ENCODE measurements around the gene LOXL4. TPM values are rescaled to one million over a fixed set of nuclear protein-coding genes. Genes with fewer than 3 reads are reported as not detected.

Gene LOXL4
- total and polyA plus RNA-seq, 4 experiments from 2014 or later: 0.10 TPM; not detected in 3

GRCh38 chr10:98269435-98269912 is 1.5 kb upstream of the LOXL4 start:
- Mint-ChIP-seq H3K27ac (peak overlapping the region in 1 of 7 donors; percentile 55), H3K36me3 (peaks cover 0 to 3% of the 10 kb centered on the region in 2 donors), H3K27me3 (peaks cover 38 to 39% of the 10 kb centered on the region in 2 donors), H3K4me1 (peaks cover 0 to 8% (median 3%) of the 10 kb centered on the region in 4 donors), H3K4me3 (peak overlapping the region in 2 of 8 donors; percentile 31 to 75), H3K9me3 (no peaks in the 10 kb centered on the region)
- no peak overlapping the region for H3K4me3 ChIP-seq (ENCODE audit: low read length in 2 of 2)
- intact Hi-C loops (cut with micrococcal nuclease): no loop called here
- ChIA-PET CTCF (ENCODE audit: partially characterized antibody) (no interaction called here), POLR2A (ENCODE audit: partially characterized antibody) (no interaction called here)
- H3K27ac ChIP-seq (ENCODE audit: low read depth, low read length): no peak overlapping the region
- no peaks in the 10 kb centered on the region for H3K9me3 ChIP-seq (ENCODE audit: control insufficient read depth in 1 of 2, low read length in 2 of 2)
- peaks cover 12% of the 10 kb centered on the region for H3K27me3 ChIP-seq (ENCODE audit: insufficient read depth, low read length)
- H3K36me3 ChIP-seq (ENCODE audit: insufficient read depth, low read length): no peaks in the 10 kb centered on the region
- no peaks in the 10 kb centered on the region for H3K4me1 ChIP-seq (ENCODE audit: insufficient read depth, low read length)
- no peak for DNase-seq

DNA sequence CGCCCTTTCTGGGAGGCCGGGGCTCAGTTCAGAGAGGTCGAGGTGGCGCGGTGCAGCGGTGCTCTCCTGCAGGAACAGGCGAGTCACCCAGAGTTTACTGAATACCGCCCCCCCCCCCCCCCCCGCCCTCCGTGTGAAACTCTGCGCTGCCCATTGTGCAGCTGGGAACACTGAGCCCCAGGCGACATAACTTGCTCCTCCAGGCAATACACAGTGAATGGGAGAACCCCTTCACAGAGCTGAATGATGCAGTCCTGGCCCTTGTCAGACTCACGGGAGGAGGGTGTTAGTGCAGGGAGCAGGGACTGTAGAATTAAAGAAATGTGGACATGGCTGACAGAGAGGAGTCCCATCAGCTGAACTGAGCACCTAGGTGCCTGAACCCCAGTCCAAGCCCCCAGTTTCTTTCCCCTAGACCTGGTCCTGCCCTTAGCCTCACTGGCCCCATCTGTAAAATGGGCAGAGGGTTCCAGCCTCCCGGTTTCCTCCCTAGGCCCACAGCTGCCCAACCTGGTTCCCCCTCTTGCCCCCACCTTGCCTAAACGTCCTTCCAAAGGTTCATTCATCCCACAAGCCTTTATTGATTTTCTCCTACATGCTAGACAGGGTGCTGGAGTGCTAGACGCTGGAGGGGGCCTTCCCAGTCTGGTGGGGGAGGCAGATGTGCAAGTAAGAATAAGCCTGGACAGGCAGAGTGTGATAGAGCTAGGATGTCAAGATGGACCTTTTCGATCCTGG is 869 bp upstream of the LOXL4 start:
- H3K27ac Mint-ChIP-seq: no peak overlapping the region
- no peaks in the 10 kb centered on the region for H3K4me1 ChIP-seq (ENCODE audit: insufficient read depth, low read length)
- CTCF ChIA-PET (ENCODE audit: partially characterized antibody): interaction anchor here (1.1 kb wide), 1 partner anchor 10 kb away, joined by 3 read pairs; no protein-coding TSS in a partner anchor
- peaks cover 12% of the 10 kb centered on the region for H3K27me3 ChIP-seq (ENCODE audit: insufficient read depth, low read length)
- H3K9me3 Mint-ChIP-seq: peaks cover 0 to 1% (median 0%) of the 10 kb centered on the region in 8 donors
- no peaks in the 10 kb centered on the region for H3K9me3 ChIP-seq (ENCODE audit: control insufficient read depth in 1 of 2, low read length in 2 of 2)
- H3K4me3 ChIP-seq (ENCODE audit: low read length in 2 of 2): no peak overlapping the region
- peaks cover 0 to 8% (median 3%) of the 10 kb centered on the region in 4 donors for H3K4me1 Mint-ChIP-seq
- peaks cover 36 to 39% of the 10 kb centered on the region in 2 donors for H3K27me3 Mint-ChIP-seq
- H3K27ac ChIP-seq (ENCODE audit: low read depth, low read length): no peak overlapping the region
- POLR2A ChIA-PET (ENCODE audit: partially characterized antibody): interaction anchor here (0.6 kb wide), 1 partner anchor 17 kb away, joined by 3 read pairs; no protein-coding TSS in a partner anchor
- H3K36me3 Mint-ChIP-seq: peaks cover 0 to 3% of the 10 kb centered on the region in 2 donors
- peak overlapping the region; percentile 50 to 79 (median 66) for H3K4me3 Mint-ChIP-seq
- H3K36me3 ChIP-seq (ENCODE audit: insufficient read depth, low read length): no peaks in the 10 kb centered on the region
- no peak for DNase-seq
- intact Hi-C loops (cut with micrococcal nuclease): no loop called here

GRCh38 chr10:98267069-98267893 is 713 bp downstream of the LOXL4 start:
- ChIA-PET CTCF (ENCODE audit: partially characterized antibody) (no interaction called here), POLR2A (ENCODE audit: partially characterized antibody) (interaction anchor here (0.8 kb wide), 1 partner anchor 8 kb away, joined by 3 read pairs; no protein-coding TSS in a partner anchor)
- peaks cover 33 to 35% of the 10 kb centered on the region in 2 donors for H3K27me3 Mint-ChIP-seq
- Histone ChIP-seq H3K27me3 (ENCODE audit: insufficient read depth, low read length) (peaks cover 12% of the 10 kb centered on the region), H3K9me3 (ENCODE audit: control insufficient read depth in 1 of 2, low read length in 2 of 2) (no peaks in the 10 kb centered on the region), H3K4me3 (ENCODE audit: low read length in 2 of 2) (no peak overlapping the region), H3K4me1 (ENCODE audit: insufficient read depth, low read length) (no peaks in the 10 kb centered on the region), H3K27ac (ENCODE audit: low read depth, low read length) (no peak overlapping the region), H3K36me3 (ENCODE audit: insufficient read depth, low read length) (no peaks in the 10 kb centered on the region)
- intact Hi-C loops (cut with micrococcal nuclease): no loop called here
- peaks cover 0 to 8% (median 3%) of the 10 kb centered on the region in 4 donors for H3K4me1 Mint-ChIP-seq
- H3K36me3 Mint-ChIP-seq: peaks cover 0 to 3% of the 10 kb centered on the region in 2 donors
- H3K9me3 Mint-ChIP-seq: peaks cover 0 to 1% (median 0%) of the 10 kb centered on the region in 8 donors
- peak overlapping the region; percentile 52 to 74 (median 70) for H3K4me3 Mint-ChIP-seq
- DNase-seq: no peak
- peak overlapping the region in 2 of 7 donors; percentile 43 to 87 for H3K27ac Mint-ChIP-seq

- Mint-ChIP-seq H3K9me3 (peaks cover 0 to 1% (median 0%) of the 10 kb centered on the region in 8 donors), H3K27ac (peak overlapping the region in 1 of 7 donors; percentile 87), H3K4me1 (peaks cover 0 to 8% (median 3%) of the 10 kb centered on the region in 4 donors), H3K27me3 (peaks cover 32 to 35% of the 10 kb centered on the region in 2 donors), H3K36me3 (peaks cover 0 to 3% of the 10 kb centered on the region in 2 donors), H3K4me3 (peak overlapping the region in 6 of 8 donors; percentile 23 to 74 (median 59))
- Histone ChIP-seq H3K9me3 (ENCODE audit: control insufficient read depth in 1 of 2, low read length in 2 of 2) (no peaks in the 10 kb centered on the region), H3K27ac (ENCODE audit: low read depth, low read length) (no peak overlapping the region), H3K4me3 (ENCODE audit: low read length in 2 of 2) (no peak overlapping the region), H3K27me3 (ENCODE audit: insufficient read depth, low read length) (peaks cover 12% of the 10 kb centered on the region), H3K4me1 (ENCODE audit: insufficient read depth, low read length) (no peaks in the 10 kb centered on the region), H3K36me3 (ENCODE audit: insufficient read depth, low read length) (no peaks in the 10 kb centered on the region)
- ChIA-PET CTCF (ENCODE audit: partially characterized antibody) (no interaction called here), POLR2A (ENCODE audit: partially characterized antibody) (no interaction called here)
- intact Hi-C loops (cut with micrococcal nuclease): no loop called here
- no peak for DNase-seq
Measured at GRCh38 chr10:98266647-98267046, 1.3 kb downstream of the LOXL4 start.

- ChIA-PET CTCF (ENCODE audit: partially characterized antibody) (no interaction called here), POLR2A (ENCODE audit: partially characterized antibody) (no interaction called here)
- Mint-ChIP-seq H3K27ac (no peak overlapping the region), H3K27me3 (peaks cover 25 to 31% of the 10 kb centered on the region in 2 donors), H3K4me1 (peaks cover 0 to 8% (median 3%) of the 10 kb centered on the region in 4 donors), H3K4me3 (peak overlapping the region in 1 of 8 donors; percentile 46), H3K9me3 (peaks cover 0 to 1% (median 0%) of the 10 kb centered on the region in 8 donors), H3K36me3 (peaks cover 0 to 5% of the 10 kb centered on the region in 2 donors)
- intact Hi-C loops (cut with micrococcal nuclease): no loop called here
- no peaks in the 10 kb centered on the region for H3K9me3 ChIP-seq (ENCODE audit: control insufficient read depth in 1 of 2, low read length in 2 of 2)
- no peaks in the 10 kb centered on the region for H3K4me1 ChIP-seq (ENCODE audit: insufficient read depth, low read length)
- no peaks in the 10 kb centered on the region for H3K36me3 ChIP-seq (ENCODE audit: insufficient read depth, low read length)
- H3K4me3 ChIP-seq (ENCODE audit: low read length in 2 of 2): no peak overlapping the region
- no peak for DNase-seq
- H3K27ac ChIP-seq (ENCODE audit: low read depth, low read length): no peak overlapping the region
- peaks cover 7% of the 10 kb centered on the region for H3K27me3 ChIP-seq (ENCODE audit: insufficient read depth, low read length)
Measured at GRCh38 chr10:98265403-98266378, 2.3 kb downstream of the LOXL4 start.

GRCh38 chr10:98264378-98265065 is 3.5 kb downstream of the LOXL4 start:
- Mint-ChIP-seq H3K27me3 (peaks cover 22 to 23% of the 10 kb centered on the region in 2 donors), H3K27ac (peak overlapping the region in 2 of 7 donors; percentile 7 to 20), H3K4me1 (peaks cover 0 to 8% (median 3%) of the 10 kb centered on the region in 4 donors), H3K9me3 (peaks cover 0 to 1% (median 0%) of the 10 kb centered on the region in 8 donors), H3K36me3 (peaks cover 0 to 8% of the 10 kb centered on the region in 2 donors), H3K4me3 (no peak overlapping the region)
- intact Hi-C loops (cut with micrococcal nuclease): no loop called here
- ChIA-PET POLR2A (ENCODE audit: partially characterized antibody) (no interaction called here), CTCF (ENCODE audit: partially characterized antibody) (interaction anchor here (1.1 kb wide), 1 partner anchor 93 kb away, joined by 3 read pairs; no protein-coding TSS in a partner anchor)
- peaks cover 7% of the 10 kb centered on the region for H3K27me3 ChIP-seq (ENCODE audit: insufficient read depth, low read length)
- DNase-seq: no peak
- no peaks in the 10 kb centered on the region for H3K36me3 ChIP-seq (ENCODE audit: insufficient read depth, low read length)
- no peak overlapping the region for H3K4me3 ChIP-seq (ENCODE audit: low read length in 2 of 2)
- no peaks in the 10 kb centered on the region for H3K9me3 ChIP-seq (ENCODE audit: control insufficient read depth in 1 of 2, low read length in 2 of 2)
- no peaks in the 10 kb centered on the region for H3K4me1 ChIP-seq (ENCODE audit: insufficient read depth, low read length)
- no peak overlapping the region for H3K27ac ChIP-seq (ENCODE audit: low read depth, low read length)

Measured in CD4-positive, alpha-beta memory T cell (primary cell).